ENCODE data around the gene HDAC4. TPM values are rescaled to one million over a fixed set of nuclear protein-coding genes. Genes with fewer than 3 reads are reported as not detected.
A peak's percentile ranks its signal among the peaks of the same experiment; 100 is the strongest.

HDAC4 gene
- total RNA-seq, 1 experiment from 2014 or later, result 44.4 TPM

GRCh38 chr2:239171643-239172042 is 229.2 kb downstream of the HDAC4 start:
- no peak overlapping the region for H3K4me3 Mint-ChIP-seq
- TF ChIP-seq CTCF (IDR thresholded peaks at IDR 0.05), result no peak
- peak; percentile 93 for TF ChIP-seq ZNF317 (CRISPR knock-in tag; IDR thresholded peaks at IDR 0.05; ENCODE audit: borderline replicate concordance, low read depth)
- TF ChIP-seq ATF3 (CRISPR knock-in tag; conservative IDR thresholded peaks at IDR 0.05), result no peak
- POLR2A ChIA-PET, result no interaction called here
- no peaks in the 10 kb centered on the region; the same call in 1 of the 2 replicates for H3K27me3 Mint-ChIP-seq (ENCODE audit: low read depth)
- no peaks in the 10 kb centered on the region for H3K4me1 Mint-ChIP-seq
- DNase-seq (ENCODE audit: low spot score), result no peak
- CTCF ChIA-PET, result no interaction called here
- ATAC-seq, result no peak
- H3K27ac Mint-ChIP-seq, result no peak overlapping the region
- H3K36me3 Mint-ChIP-seq, result peaks cover 55% of the 10 kb centered on the region
- H3K9me3 Mint-ChIP-seq, result peaks cover 49% of the 10 kb centered on the region

GRCh38 chr2:239169311-239170048 is 231.3 kb downstream of the HDAC4 start:
- ATAC-seq, result no peak
- Mint-ChIP-seq H3K9me3 (peaks cover 34% of the 10 kb centered on the region), H3K4me1 (no peaks in the 10 kb centered on the region), H3K36me3 (peaks cover 37% of the 10 kb centered on the region), H3K27ac (no peak overlapping the region), H3K27me3 (ENCODE audit: low read depth) (no peaks in the 10 kb centered on the region; the same call in 1 of the 2 replicates), H3K4me3 (no peak overlapping the region)
- ChIA-PET CTCF (no interaction called here), POLR2A (no interaction called here)
- DNase-seq (ENCODE audit: low spot score), result no peak
- TF ChIP-seq ATF1 (CRISPR knock-in tag; IDR thresholded peaks at IDR 0.05) (no peak), SOX15 (CRISPR knock-in tag; IDR thresholded peaks at IDR 0.05) (no peak), ATF2 (CRISPR knock-in tag; IDR thresholded peaks at IDR 0.05; ENCODE audit: borderline replicate concordance, low read depth) (no peak), NR2C2 (CRISPR knock-in tag; IDR thresholded peaks at IDR 0.05) (no peak), PRRX2 (CRISPR knock-in tag; IDR thresholded peaks at IDR 0.05) (no peak), AR (CRISPR knock-in tag; IDR thresholded peaks at IDR 0.05) (no peak), ELF4 (CRISPR knock-in tag; IDR thresholded peaks at IDR 0.05; ENCODE audit: low read depth) (no peak), NR3C1 (CRISPR knock-in tag; conservative IDR thresholded peaks at IDR 0.05; ENCODE audit: low read depth) (no peak), USF2 (CRISPR knock-in tag; IDR thresholded peaks at IDR 0.05) (no peak), FOXP4 (CRISPR knock-in tag; IDR thresholded peaks at IDR 0.05) (no peak), USF1 (CRISPR knock-in tag; IDR thresholded peaks at IDR 0.05) (no peak), ZNF232 (CRISPR knock-in tag; IDR thresholded peaks at IDR 0.05) (no peak)
- TF ChIP-seq, protein P1, sequence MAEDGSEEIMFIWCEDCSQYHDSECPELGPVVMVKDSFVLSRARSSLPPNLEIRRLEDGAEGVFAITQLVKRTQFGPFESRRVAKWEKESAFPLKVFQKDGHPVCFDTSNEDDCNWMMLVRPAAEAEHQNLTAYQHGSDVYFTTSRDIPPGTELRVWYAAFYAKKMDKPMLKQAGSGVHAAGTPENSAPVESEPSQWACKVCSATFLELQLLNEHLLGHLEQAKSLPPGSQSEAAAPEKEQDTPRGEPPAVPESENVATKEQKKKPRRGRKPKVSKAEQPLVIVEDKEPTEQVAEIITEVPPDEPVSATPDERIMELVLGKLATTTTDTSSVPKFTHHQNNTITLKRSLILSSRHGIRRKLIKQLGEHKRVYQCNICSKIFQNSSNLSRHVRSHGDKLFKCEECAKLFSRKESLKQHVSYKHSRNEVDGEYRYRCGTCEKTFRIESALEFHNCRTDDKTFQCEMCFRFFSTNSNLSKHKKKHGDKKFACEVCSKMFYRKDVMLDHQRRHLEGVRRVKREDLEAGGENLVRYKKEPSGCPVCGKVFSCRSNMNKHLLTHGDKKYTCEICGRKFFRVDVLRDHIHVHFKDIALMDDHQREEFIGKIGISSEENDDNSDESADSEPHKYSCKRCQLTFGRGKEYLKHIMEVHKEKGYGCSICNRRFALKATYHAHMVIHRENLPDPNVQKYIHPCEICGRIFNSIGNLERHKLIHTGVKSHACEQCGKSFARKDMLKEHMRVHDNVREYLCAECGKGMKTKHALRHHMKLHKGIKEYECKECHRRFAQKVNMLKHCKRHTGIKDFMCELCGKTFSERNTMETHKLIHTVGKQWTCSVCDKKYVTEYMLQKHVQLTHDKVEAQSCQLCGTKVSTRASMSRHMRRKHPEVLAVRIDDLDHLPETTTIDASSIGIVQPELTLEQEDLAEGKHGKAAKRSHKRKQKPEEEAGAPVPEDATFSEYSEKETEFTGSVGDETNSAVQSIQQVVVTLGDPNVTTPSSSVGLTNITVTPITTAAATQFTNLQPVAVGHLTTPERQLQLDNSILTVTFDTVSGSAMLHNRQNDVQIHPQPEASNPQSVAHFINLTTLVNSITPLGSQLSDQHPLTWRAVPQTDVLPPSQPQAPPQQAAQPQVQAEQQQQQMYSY (CRISPR knock-in tag; IDR thresholded peaks at IDR 0.05), result no peak
- TF ChIP-seq, protein P2, sequence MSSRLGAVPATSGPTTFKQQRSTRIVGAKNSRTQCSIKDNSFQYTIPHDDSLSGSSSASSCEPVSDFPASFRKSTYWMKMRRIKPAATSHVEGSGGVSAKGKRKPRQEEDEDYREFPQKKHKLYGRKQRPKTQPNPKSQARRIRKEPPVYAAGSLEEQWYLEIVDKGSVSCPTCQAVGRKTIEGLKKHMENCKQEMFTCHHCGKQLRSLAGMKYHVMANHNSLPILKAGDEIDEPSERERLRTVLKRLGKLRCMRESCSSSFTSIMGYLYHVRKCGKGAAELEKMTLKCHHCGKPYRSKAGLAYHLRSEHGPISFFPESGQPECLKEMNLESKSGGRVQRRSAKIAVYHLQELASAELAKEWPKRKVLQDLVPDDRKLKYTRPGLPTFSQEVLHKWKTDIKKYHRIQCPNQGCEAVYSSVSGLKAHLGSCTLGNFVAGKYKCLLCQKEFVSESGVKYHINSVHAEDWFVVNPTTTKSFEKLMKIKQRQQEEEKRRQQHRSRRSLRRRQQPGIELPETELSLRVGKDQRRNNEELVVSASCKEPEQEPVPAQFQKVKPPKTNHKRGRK (CRISPR knock-in tag; IDR thresholded peaks at IDR 0.05; ENCODE audit: borderline replicate concordance), result no peak

All from WTC11 (cell line).